Gastrocnemius medialis (tissue), 4 donors: ENCODE results near the gene HTR7. TPM values are rescaled to one million over a fixed set of nuclear protein-coding genes. Genes with fewer than 3 reads are reported as not detected.

ENCODE experiments used
- ATAC-seq, 2 donors: fragments of 150-250 bp; one replicate each; pipeline ENCODE4 v1.9.1; 2016
- DNase-seq, 2 donors: peaks; one replicate each; pipeline ENCODE4 v3.0.0-alpha.2; 2019
- H3K27ac ChIP-seq, 4 donors: fragments of 200-600 bp; sonication (generic); 1 replicate in 1 of 4; 2 replicates in 3 of 4; pipeline ENCODE4 v1.5.1; 2016 to 2018; ENCODE audit warnings: mild to moderate bottlenecking in 2 of 4, moderate library complexity in 1 of 4
- H3K27me3 ChIP-seq, 3 donors: fragments of 200-600 bp; sonication (generic) in 2 of 3; 1 replicate in 1 of 3; 2 replicates in 2 of 3; pipeline versions ENCODE4 v1.5.1 to v1.6.0; 2016 to 2019; ENCODE audit warnings: mild to moderate bottlenecking in 1 of 3, moderate library complexity in 1 of 3
- H3K36me3 ChIP-seq, 2 donors: fragments of 200-600 bp; sonication (generic) in 1 of 2; one replicate each; pipeline ENCODE4 v1.5.1; 2017 to 2018
- H3K4me1 ChIP-seq, 2 donors: fragments of 200-600 bp; sonication (generic) in 1 of 2; one replicate each; pipeline ENCODE4 v1.5.1; 2016 to 2017; ENCODE audit warnings: mild to moderate bottlenecking in 2 of 2
- H3K4me3 ChIP-seq, 4 donors: fragments of 200-600 bp; sonication (generic) in 3 of 4; 1 replicate in 1 of 4; 2 replicates in 3 of 4; pipeline ENCODE4 v1.5.1; 2016 to 2019; ENCODE audit warnings: mild to moderate bottlenecking in 2 of 4
- H3K9me3 ChIP-seq, 3 donors: fragments of 200-600 bp; sonication (generic) in 2 of 3; 1 replicate in 1 of 3; 2 replicates in 2 of 3; pipeline ENCODE4 v1.5.1; 2016 to 2019
- CTCF ChIP-seq, 5 experiments: fragments of 450-650 bp in 3 of 5; fragments of 200-600 bp in 2 of 5; sonication (generic) in 2 of 5; IDR thresholded peaks in 4 of 5; conservative IDR thresholded peaks in 1 of 5; 1 replicate in 4 of 5; 2 replicates in 1 of 5; pipeline ENCODE4 v1.5.1; 2016 to 2019; ENCODE audit warnings: antibody characterized with exemption in 5 of 5, mild to moderate bottlenecking in 3 of 5, moderate library complexity in 3 of 5
- POLR2A ChIP-seq, 2 donors: fragments of 450-650 bp; IDR thresholded peaks; one replicate each; pipeline ENCODE4 v1.6.1; 2017; ENCODE audit warnings: antibody characterized with exemption in 2 of 2, mild to moderate bottlenecking in 2 of 2, moderate library complexity in 2 of 2
- in situ Hi-C, 4 donors: fragments of 200-750 bp; cut with MboI; loops; one replicate each; pipeline versions ENCODE4 v1.15.0 to v1.8.0; 2017; ENCODE audit warnings: low sequenced_read_pairs in 4 of 4
- intact Hi-C: fragments of 100-400 bp; cut with DNase I; formaldehyde crosslinking; loops from one replicate; pipeline ENCODE4 v1.15.1; 2023; ENCODE audit warnings: low total_unique reads
- total RNA-seq, 4 donors: library from RNA; depleted of rRNA; stranded (reverse); fragments of >200 nt; gene quantifications; one replicate each; pipeline versions ENCODE4 v1.1.0 to v1.2.3, GENCODE V29; 2016

Gene HTR7
- total RNA-seq, 4 donors from 2014 or later: 0.61 to 1.2 (median 0.85) TPM; not detected in 1

GRCh38 chr10:90784771-90785170 lies 73.1 kb downstream of the HTR7 start:
- Histone ChIP-seq H3K4me1 (no peaks in the 10 kb centered on the region), H3K36me3 (no peaks in the 10 kb centered on the region), H3K27ac (no peak overlapping the region), H3K9me3 (no peaks in the 10 kb centered on the region), H3K4me3 (no peak overlapping the region), H3K27me3 (no peaks in the 10 kb centered on the region)
- in situ Hi-C loops (loop anchor here in 2 of 4 donors (10.0 to 25.0 kb wide), 2 partner anchors 990 to 997 kb away; no protein-coding TSS in a partner anchor), intact Hi-C loops (loop anchor here (5.0 kb wide), 1 partner anchor 992 kb away; no protein-coding TSS in a partner anchor)
- ATAC-seq (no peak), DNase-seq (no peak)
- TF ChIP-seq CTCF (IDR thresholded peaks at IDR 0.05 in 4 of 5, conservative IDR thresholded peaks at IDR 0.05 in 1 of 5): no peak
- TF ChIP-seq POLR2A (IDR thresholded peaks at IDR 0.05): no peak

- Histone ChIP-seq H3K27ac (no peak overlapping the region), H3K9me3 (no peaks in the 10 kb centered on the region), H3K4me1 (no peaks in the 10 kb centered on the region), H3K36me3 (no peaks in the 10 kb centered on the region), H3K27me3 (no peaks in the 10 kb centered on the region), H3K4me3 (no peak overlapping the region)
- intact Hi-C loops: no loop called here
- ATAC-seq: no peak
- in situ Hi-C loops: loop anchor here in 2 of 4 donors (10.0 to 25.0 kb wide), 2 partner anchors 986 to 993 kb away; no protein-coding TSS in a partner anchor
- TF ChIP-seq CTCF (IDR thresholded peaks at IDR 0.05 in 4 of 5, conservative IDR thresholded peaks at IDR 0.05 in 1 of 5): no peak
- DNase-seq: no peak
Observed at GRCh38 chr10:90780488-90780887, 77.4 kb downstream of the HTR7 start.

GRCh38 chr10:90779548-90779947 lies 78.3 kb downstream of the HTR7 start:
- Histone ChIP-seq H3K27me3 (no peaks in the 10 kb centered on the region), H3K9me3 (no peaks in the 10 kb centered on the region), H3K4me1 (no peaks in the 10 kb centered on the region), H3K27ac (no peak overlapping the region), H3K36me3 (no peaks in the 10 kb centered on the region), H3K4me3 (no peak overlapping the region)
- ATAC-seq (no peak), DNase-seq (no peak)
- no peak for TF ChIP-seq CTCF (IDR thresholded peaks at IDR 0.05 in 4 of 5, conservative IDR thresholded peaks at IDR 0.05 in 1 of 5)
- TF ChIP-seq POLR2A (IDR thresholded peaks at IDR 0.05): no peak
- intact Hi-C loops (no loop called here), in situ Hi-C loops (loop anchor here in 1 of 4 donors (25.0 kb wide), 1 partner anchor 992 kb away; no protein-coding TSS in a partner anchor)

- Histone ChIP-seq H3K27ac (no peak overlapping the region), H3K4me1 (no peaks in the 10 kb centered on the region), H3K27me3 (no peaks in the 10 kb centered on the region), H3K4me3 (no peak overlapping the region), H3K36me3 (no peaks in the 10 kb centered on the region), H3K9me3 (no peaks in the 10 kb centered on the region)
- no peak for DNase-seq
- intact Hi-C loops: no loop called here
- TF ChIP-seq POLR2A (IDR thresholded peaks at IDR 0.05) (no peak), CTCF (IDR thresholded peaks at IDR 0.05 in 4 of 5, conservative IDR thresholded peaks at IDR 0.05 in 1 of 5) (no peak)
- ATAC-seq: no peak
- in situ Hi-C loops: loop anchor here in 1 of 4 donors (25.0 kb wide), 1 partner anchor 990 kb away; no protein-coding TSS in a partner anchor
Observed at GRCh38 chr10:90777621-90778020, 80.2 kb downstream of the HTR7 start.
